HT-29 (cell line): ENCODE results near the gene FKBP3. TPM values are rescaled to one million over a fixed set of nuclear protein-coding genes. Genes with fewer than 3 reads are reported as not detected.
"Not testable (repeated sequence)": the region's sequence is repeated elsewhere in the genome, so short reads cannot be mapped to it uniquely, and the experiment has no call there.

ENCODE experiments used
- DNase-seq: peaks from one replicate; pipeline ENCODE4 v3.0.0-alpha.2; 2015; ENCODE audit warnings: low spot score
- total RNA-seq: library from RNA; depleted of rRNA; stranded (reverse); fragments of >200 nt; shearing (Covaris generic); gene quantifications from 2 replicates; pipeline ENCODE4 v1.2.3, GENCODE V29; 2014

Gene FKBP3
- total RNA-seq, 1 experiment from 2014 or later: 15.8 TPM

GRCh38 chr14:45112896-45113781 lies 21.1 kb downstream of the FKBP3 start:
- DNase-seq: peak; percentile 41

- no peak for DNase-seq
Observed at GRCh38 chr14:45104561-45104960, 29.7 kb downstream of the FKBP3 start.

GRCh38 chr14:45103806-45104205 lies 30.5 kb downstream of the FKBP3 start:
- DNase-seq: no peak

GRCh38 chr14:45096218-45096617 lies 38.1 kb downstream of the FKBP3 start:
- DNase-seq: no peak

- no peak for DNase-seq
Observed at GRCh38 chr14:45095143-45095542, 39.1 kb downstream of the FKBP3 start.

GRCh38 chr14:45094275-45094674 lies 40.0 kb downstream of the FKBP3 start:
- DNase-seq: no peak

DNA sequence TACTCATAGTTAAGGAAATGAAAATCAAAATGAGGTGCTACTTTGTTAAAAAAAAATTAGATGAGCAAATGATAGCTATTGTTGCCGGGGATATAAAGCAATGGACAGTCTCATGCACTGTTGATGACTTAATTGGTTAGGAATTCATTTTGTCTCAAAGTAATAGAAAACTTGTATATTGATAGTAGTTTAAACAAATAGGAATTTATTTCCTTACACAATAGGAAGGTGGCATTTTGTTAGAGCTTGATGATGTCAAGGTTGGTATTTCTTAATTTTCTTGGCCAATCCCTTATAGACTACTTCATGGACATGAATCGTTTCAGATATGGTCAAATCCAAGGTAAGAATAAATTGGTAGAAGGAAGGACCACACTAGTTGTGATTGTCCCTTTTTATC lies 42.6 kb downstream of the FKBP3 start:
- no peak for DNase-seq

- DNase-seq: no peak
Observed at GRCh38 chr14:45089813-45090212, 44.5 kb downstream of the FKBP3 start.

GRCh38 chr14:45084946-45085346 lies 49.3 kb downstream of the FKBP3 start:
- peak; percentile 32 for DNase-seq

GRCh38 chr14:45083976-45084722 lies 50.1 kb downstream of the FKBP3 start, which contains the start of gene PRPF39:
Gene PRPF39 (plus strand): TSS chr14:45084116. CDS start chr14:45095240, 11,124 bp downstream.
- peak; percentile 88 for DNase-seq

- DNase-seq: peak; percentile 10
Observed at GRCh38 chr14:45083617-45083975, 50.7 kb downstream of the FKBP3 start.

DNA sequence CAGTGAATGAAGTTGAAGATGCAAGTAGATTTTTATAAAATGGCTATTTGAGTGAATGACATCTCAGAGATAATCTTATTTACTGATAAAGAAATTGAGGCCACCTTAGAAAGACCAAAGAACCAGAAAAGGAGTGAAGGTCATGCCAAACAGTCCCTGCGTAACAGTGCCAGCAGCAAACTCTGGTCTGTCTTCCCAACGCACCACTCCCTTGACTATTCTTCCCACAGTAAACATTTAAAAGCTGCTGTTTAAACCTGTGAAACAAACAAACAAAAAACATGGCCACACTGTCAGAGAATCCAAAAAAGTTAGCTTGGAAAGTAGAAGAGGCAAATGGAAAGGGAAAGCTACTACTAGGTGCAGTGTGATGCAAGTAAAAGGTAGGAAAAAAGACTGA lies 51.9 kb downstream of the FKBP3 start:
- DNase-seq: no peak

- not testable (repeated sequence) for DNase-seq
Observed at GRCh38 chr14:45081096-45081495, 53.2 kb downstream of the FKBP3 start.

DNA sequence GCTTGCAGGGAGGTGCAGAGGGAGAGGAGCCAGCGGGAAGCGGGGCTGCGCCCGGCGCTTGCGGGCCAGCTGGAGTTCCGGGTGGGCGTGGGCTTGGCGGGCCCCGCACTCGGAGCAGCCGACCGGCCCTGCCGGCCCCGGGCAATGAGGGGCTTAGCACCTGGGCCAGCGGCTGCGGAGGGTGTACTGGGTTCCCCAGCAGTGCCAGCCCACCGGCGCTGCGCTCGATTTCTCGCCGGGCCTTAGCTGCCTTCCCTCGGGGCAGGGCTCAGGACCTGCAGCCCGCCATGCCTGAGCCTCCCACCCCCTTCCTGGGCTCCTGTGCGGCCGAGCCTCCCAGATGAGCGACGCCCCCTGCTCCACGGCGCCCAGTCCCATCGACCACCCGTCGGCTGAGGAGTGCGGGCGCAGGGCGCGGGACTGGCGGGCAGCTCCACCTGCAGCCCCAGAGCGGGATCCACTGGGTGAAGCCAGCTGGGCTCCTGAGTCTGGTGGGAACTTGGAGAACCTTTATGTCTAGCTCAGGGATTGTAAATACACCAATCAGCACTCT lies 53.8 kb downstream of the FKBP3 start:
- not testable (repeated sequence) for DNase-seq

DNA sequence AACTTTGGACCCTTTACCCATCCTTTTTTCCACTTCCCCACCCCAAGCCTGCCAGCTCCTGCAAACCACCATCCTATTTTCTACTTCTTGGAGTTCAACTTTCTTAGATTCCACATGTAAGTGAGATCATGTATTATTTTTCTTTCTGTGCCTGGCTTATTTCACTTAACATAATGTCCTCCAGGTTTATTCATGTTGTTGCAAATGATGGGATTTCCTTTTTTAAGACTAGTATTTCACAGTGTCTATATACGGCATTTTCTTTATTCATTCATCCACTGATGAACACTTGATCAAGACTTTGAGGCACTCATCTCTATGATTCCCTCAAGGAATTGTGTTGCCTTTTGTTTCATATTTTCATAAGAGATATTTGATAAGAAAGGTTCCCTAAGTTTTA lies 56.0 kb downstream of the FKBP3 start:
- DNase-seq: no peak

GRCh38 chr14:45073231-45073879 lies 60.9 kb downstream of the FKBP3 start:
- DNase-seq: no peak

- DNase-seq: no peak
Observed at GRCh38 chr14:45072126-45072525, 62.2 kb downstream of the FKBP3 start.

- no peak for DNase-seq
Observed at GRCh38 chr14:45070215-45070614, 64.1 kb downstream of the FKBP3 start.

DNA sequence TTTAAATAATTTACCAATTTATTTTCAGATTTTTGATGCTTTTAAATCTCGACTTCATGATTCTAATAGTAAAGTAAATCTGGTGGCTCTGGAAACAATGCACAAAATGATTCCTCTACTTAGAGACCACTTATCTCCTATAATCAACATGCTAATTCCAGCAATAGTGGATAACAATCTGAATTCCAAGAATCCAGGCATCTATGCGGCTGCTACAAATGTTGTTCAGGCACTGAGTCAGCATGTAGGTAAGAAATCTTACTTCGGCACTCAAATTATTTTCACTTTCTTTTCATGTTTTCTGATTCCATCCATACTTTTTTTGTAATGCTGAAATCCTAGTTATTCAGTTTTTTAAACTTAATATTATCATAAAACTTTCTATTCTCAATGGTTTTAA lies 65.9 kb downstream of the FKBP3 start:
- no peak for DNase-seq

DNA sequence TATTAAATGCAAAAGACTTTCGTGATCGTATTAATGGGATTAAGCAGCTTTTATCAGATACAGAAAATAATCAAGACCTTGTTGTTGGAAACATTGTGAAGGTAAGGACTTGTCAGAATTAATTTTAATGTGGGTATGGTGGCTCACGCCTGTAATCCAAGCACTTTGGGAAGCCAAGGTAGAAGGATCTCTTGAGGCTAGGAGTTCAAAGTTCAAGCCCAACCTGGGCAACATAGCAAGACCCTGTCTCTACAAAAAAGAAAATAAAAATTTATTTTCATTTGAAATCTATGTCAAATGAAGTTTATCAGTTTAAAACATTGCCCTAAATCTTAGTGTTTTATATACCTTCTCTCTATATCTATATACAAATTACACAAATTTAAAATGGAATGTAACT lies 67.6 kb downstream of the FKBP3 start:
- no peak for DNase-seq

GRCh38 chr14:45065956-45066355 lies 68.3 kb downstream of the FKBP3 start:
- no peak for DNase-seq
